Lower lobe of right lung (tissue), 2 donors: Measurements from ENCODE around the gene CLASP1. TPM values are rescaled to one million over a fixed set of nuclear protein-coding genes. Genes with fewer than 3 reads are reported as not detected.
"Not testable (repeated sequence)": the region's sequence is repeated elsewhere in the genome, so short reads cannot be mapped to it uniquely, and the experiment has no call there.

Experiments
- ATAC-seq, 2 donors: fragments of 200-7000 bp; cut with Tn5 transposase; one replicate each; pipeline ENCODE4 v1.9.1; 2020 to 2022; ENCODE audit warnings: mild to moderate bottlenecking in 2 of 2, moderate library complexity in 2 of 2
- DNase-seq: peaks from one replicate; pipeline ENCODE4 v3.0.0-alpha.2; 2020
- H3K27ac ChIP-seq: fragments of 200-600 bp; one replicate; pipeline ENCODE4 v1.8.0; 2022
- H3K27me3 ChIP-seq: fragments of 200-600 bp; one replicate; pipeline ENCODE4 v1.8.0; 2022; ENCODE audit warnings: low read depth
- H3K36me3 ChIP-seq: fragments of 200-600 bp; one replicate; pipeline ENCODE4 v1.8.0; 2022; ENCODE audit warnings: mild to moderate bottlenecking
- H3K4me1 ChIP-seq: fragments of 200-600 bp; one replicate; pipeline ENCODE4 v1.8.0; 2022
- H3K4me3 ChIP-seq: fragments of 200-600 bp; one replicate; pipeline ENCODE4 v1.8.0; 2022; ENCODE audit warnings: mild to moderate bottlenecking
- H3K9me3 ChIP-seq: fragments of 200-600 bp; one replicate; pipeline ENCODE4 v1.8.0; 2022
- CTCF ChIP-seq: fragments of 200-600 bp; IDR thresholded peaks from one replicate; pipeline ENCODE4 v1.8.0; 2022; ENCODE audit warnings: antibody characterized with exemption, mild to moderate bottlenecking
- intact Hi-C: fragments of 100-400 bp; cut with DNase I; formaldehyde crosslinking; loops from one replicate; pipeline ENCODE4 v1.11.0; 2022
- total RNA-seq: library from RNA; stranded (reverse); fragmentation: NEBNext Ultra II Directional; extraction: Animal tissue kit (Norgen Biotek cat#: 25700); gene quantifications from one replicate; pipeline ENCODE4 v1.2.1, GENCODE V29; 2021
- donor health status: DM: no; HTN: yes; CAD: no; lungs with severe emphysema.

CLASP1 gene
- total RNA-seq, 1 donor from 2014 or later: 45.8 TPM

- Histone ChIP-seq H3K27me3 (no peaks in the 10 kb centered on the region), H3K27ac (no peak overlapping the region), H3K4me1 (peaks cover 6% of the 10 kb centered on the region), H3K9me3 (peaks cover 26% of the 10 kb centered on the region), H3K4me3 (no peak overlapping the region), H3K36me3 (no peaks in the 10 kb centered on the region)
- ATAC-seq: no peak
- no peak for DNase-seq
- TF ChIP-seq CTCF: no peak
- intact Hi-C loops: no loop called here
These were observed 37.0 kb upstream of the CLASP1 start for GRCh38 chr2:121686218-121686617.

GRCh38 chr2:121682396-121683298 is 33.4 kb upstream of the CLASP1 start:
- H3K27me3 ChIP-seq: no peaks in the 10 kb centered on the region
- H3K4me1 ChIP-seq: no peaks in the 10 kb centered on the region
- no peak overlapping the region for H3K4me3 ChIP-seq
- peaks cover 35% of the 10 kb centered on the region for H3K9me3 ChIP-seq
- DNase-seq (no peak), ATAC-seq (no peak)
- intact Hi-C loops: no loop called here
- no peak for TF ChIP-seq CTCF
- H3K36me3 ChIP-seq: no peaks in the 10 kb centered on the region
- no peak overlapping the region for H3K27ac ChIP-seq

- Histone ChIP-seq H3K27me3 (no peaks in the 10 kb centered on the region), H3K36me3 (no peaks in the 10 kb centered on the region), H3K27ac (no peak overlapping the region), H3K9me3 (peaks cover 36% of the 10 kb centered on the region), H3K4me3 (no peak overlapping the region), H3K4me1 (no peaks in the 10 kb centered on the region)
- DNase-seq (no peak), ATAC-seq (no peak)
- intact Hi-C loops: no loop called here
- TF ChIP-seq CTCF: no peak
These were observed 28.6 kb upstream of the CLASP1 start for GRCh38 chr2:121677855-121678254.

GRCh38 chr2:121671621-121672020 is 22.4 kb upstream of the CLASP1 start:
- H3K36me3 ChIP-seq, H3K27ac ChIP-seq, H3K4me1 ChIP-seq, DNase-seq, H3K4me3 ChIP-seq, ATAC-seq, intact Hi-C loops, H3K27me3 ChIP-seq: not testable (repeated sequence)
- peaks cover 12% of the 10 kb centered on the region for H3K9me3 ChIP-seq

- Histone ChIP-seq H3K27ac (no peak overlapping the region), H3K9me3 (no peaks in the 10 kb centered on the region), H3K36me3 (no peaks in the 10 kb centered on the region), H3K27me3 (no peaks in the 10 kb centered on the region), H3K4me1 (no peaks in the 10 kb centered on the region), H3K4me3 (no peak overlapping the region)
- TF ChIP-seq CTCF: no peak
- DNase-seq (no peak), ATAC-seq (no peak)
- intact Hi-C loops: no loop called here
These were observed 20.9 kb upstream of the CLASP1 start for GRCh38 chr2:121670181-121670580.

- Histone ChIP-seq H3K36me3 (no peaks in the 10 kb centered on the region), H3K27me3 (no peaks in the 10 kb centered on the region), H3K4me1 (no peaks in the 10 kb centered on the region), H3K27ac (no peak overlapping the region), H3K4me3 (no peak overlapping the region), H3K9me3 (no peaks in the 10 kb centered on the region)
- intact Hi-C loops: no loop called here
- no peak for ATAC-seq
- TF ChIP-seq CTCF: no peak
- no peak for DNase-seq
These were observed 18.4 kb upstream of the CLASP1 start for GRCh38 chr2:121667618-121668017.
